Measurements from ENCODE around the gene CCDC85B.

DNA sequence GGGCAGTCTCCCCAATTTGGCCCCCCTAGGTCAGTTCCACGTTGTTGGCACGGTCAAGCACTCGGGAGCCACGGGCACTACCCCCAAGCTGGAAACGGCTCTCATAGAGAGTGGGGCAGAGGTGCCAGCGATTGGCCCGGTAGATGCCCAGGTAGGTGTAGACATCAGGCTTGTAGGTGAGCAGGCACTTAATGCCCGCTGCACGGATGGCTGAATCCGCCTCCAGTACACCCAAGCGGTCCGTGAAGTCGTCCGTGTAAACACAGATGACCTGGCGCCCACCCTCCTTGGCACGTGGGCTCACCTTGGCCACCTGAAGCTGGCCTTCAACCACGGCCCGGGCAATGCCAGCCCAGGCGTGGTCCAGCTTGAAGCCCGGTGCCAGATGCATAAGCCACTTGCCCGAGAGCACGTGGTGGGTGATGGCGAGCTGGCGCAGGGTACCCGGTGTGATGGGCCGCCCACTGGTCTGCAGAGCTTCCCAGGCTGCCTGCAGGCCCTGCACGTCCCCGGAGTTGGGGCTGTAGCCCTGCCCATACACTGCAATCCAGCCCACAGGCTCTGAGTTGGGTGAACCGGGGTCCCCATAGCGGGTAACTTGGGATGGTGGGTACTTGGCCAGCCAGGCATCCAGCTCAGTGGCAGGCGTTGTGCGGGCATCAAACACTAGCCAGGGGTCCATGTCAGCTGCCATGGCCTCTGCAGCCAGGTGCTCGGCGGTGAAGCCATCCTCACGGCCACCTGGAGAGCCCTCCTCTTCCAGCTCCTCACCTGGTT is 27.1 kb downstream of the CCDC85B start:
- TF ChIP-seq, protein P1, sequence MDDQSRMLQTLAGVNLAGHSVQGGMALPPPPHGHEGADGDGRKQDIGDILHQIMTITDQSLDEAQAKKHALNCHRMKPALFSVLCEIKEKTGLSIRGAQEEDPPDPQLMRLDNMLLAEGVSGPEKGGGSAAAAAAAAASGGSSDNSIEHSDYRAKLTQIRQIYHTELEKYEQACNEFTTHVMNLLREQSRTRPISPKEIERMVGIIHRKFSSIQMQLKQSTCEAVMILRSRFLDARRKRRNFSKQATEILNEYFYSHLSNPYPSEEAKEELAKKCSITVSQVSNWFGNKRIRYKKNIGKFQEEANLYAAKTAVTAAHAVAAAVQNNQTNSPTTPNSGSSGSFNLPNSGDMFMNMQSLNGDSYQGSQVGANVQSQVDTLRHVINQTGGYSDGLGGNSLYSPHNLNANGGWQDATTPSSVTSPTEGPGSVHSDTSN (IDR thresholded peaks at IDR 0.05), result no peak
- no peak for TF ChIP-seq ELF1 (IDR thresholded peaks at IDR 0.05)
- TF ChIP-seq, protein P2, sequence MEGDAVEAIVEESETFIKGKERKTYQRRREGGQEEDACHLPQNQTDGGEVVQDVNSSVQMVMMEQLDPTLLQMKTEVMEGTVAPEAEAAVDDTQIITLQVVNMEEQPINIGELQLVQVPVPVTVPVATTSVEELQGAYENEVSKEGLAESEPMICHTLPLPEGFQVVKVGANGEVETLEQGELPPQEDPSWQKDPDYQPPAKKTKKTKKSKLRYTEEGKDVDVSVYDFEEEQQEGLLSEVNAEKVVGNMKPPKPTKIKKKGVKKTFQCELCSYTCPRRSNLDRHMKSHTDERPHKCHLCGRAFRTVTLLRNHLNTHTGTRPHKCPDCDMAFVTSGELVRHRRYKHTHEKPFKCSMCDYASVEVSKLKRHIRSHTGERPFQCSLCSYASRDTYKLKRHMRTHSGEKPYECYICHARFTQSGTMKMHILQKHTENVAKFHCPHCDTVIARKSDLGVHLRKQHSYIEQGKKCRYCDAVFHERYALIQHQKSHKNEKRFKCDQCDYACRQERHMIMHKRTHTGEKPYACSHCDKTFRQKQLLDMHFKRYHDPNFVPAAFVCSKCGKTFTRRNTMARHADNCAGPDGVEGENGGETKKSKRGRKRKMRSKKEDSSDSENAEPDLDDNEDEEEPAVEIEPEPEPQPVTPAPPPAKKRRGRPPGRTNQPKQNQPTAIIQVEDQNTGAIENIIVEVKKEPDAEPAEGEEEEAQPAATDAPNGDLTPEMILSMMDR (IDR thresholded peaks at IDR 0.05), result no peak
- no peak for TF ChIP-seq MEF2A (IDR thresholded peaks at IDR 0.05; ENCODE audit: borderline replicate concordance, low read depth)
- TF ChIP-seq, protein P3, sequence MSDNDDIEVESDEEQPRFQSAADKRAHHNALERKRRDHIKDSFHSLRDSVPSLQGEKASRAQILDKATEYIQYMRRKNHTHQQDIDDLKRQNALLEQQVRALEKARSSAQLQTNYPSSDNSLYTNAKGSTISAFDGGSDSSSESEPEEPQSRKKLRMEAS (IDR thresholded peaks at IDR 0.05; ENCODE audit: low read depth), result no peak

Data from SK-N-SH (cell line).